Kidney epithelial cell (primary cell): ENCODE results near the gene EFNA1. TPM values are rescaled to one million over a fixed set of nuclear protein-coding genes. Genes with fewer than 3 reads are reported as not detected.

Experiments
- DNase-seq: peaks from one replicate; pipeline ENCODE4 v3.0.0-alpha.2; 2010; ENCODE audit warnings: low read depth
- H3K27me3 ChIP-seq: 2 replicates; pipeline ENCODE4 v1.6.0; 2011; ENCODE audit warnings: low read length; ENCODE audit not compliant: control insufficient read depth, insufficient read depth
- H3K36me3 ChIP-seq: 2 replicates; pipeline ENCODE4 v1.5.1; 2011; ENCODE audit warnings: low read length; ENCODE audit not compliant: control insufficient read depth, insufficient read depth
- H3K4me3 ChIP-seq: 2 replicates; pipeline ENCODE4 v1.5.1; 2011; ENCODE audit warnings: low read depth, mild to moderate bottlenecking, control low read depth, low read length
- total RNA-seq: library from RNA; depleted of rRNA; stranded (reverse); fragments of >200 nt; gene quantifications from 2 replicates; pipeline ENCODE4 v1.2.3, GENCODE V29; 2015
- TF ChIP-seq, protein P1 (sequence below): IDR thresholded peaks from 2 replicates; pipeline ENCODE4 v1.5.1; 2011; ENCODE audit warnings: mild to moderate bottlenecking, moderate library complexity, low read length, control low read depth, inconsistent platforms; ENCODE audit not compliant: insufficient read depth, poor library complexity, severe bottlenecking

The EFNA1 gene
- total RNA-seq, 1 donor from 2014 or later: 126 TPM

DNA sequence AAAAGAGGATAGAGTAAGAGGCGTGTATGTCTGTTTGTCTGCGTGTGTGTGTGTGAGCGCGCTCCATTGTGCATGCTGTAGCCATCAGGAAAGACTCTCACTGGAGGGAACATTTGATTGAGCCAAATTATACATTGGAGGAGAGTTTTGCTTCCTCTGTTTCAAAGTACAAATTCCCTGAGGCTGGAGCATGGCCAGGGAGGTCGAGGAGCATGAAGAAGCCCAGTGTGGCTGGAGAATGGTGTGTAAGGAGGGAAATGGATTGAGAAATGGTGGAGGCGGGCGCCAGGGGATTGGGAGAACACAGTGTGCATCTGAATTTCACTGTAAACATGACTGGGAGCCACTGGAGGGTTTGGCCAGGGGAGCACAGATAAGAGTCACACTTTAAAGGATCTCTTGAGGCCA is 22.1 kb upstream of the EFNA1 start:
- no peaks in the 10 kb centered on the region for H3K36me3 ChIP-seq
- TF ChIP-seq, protein P1, sequence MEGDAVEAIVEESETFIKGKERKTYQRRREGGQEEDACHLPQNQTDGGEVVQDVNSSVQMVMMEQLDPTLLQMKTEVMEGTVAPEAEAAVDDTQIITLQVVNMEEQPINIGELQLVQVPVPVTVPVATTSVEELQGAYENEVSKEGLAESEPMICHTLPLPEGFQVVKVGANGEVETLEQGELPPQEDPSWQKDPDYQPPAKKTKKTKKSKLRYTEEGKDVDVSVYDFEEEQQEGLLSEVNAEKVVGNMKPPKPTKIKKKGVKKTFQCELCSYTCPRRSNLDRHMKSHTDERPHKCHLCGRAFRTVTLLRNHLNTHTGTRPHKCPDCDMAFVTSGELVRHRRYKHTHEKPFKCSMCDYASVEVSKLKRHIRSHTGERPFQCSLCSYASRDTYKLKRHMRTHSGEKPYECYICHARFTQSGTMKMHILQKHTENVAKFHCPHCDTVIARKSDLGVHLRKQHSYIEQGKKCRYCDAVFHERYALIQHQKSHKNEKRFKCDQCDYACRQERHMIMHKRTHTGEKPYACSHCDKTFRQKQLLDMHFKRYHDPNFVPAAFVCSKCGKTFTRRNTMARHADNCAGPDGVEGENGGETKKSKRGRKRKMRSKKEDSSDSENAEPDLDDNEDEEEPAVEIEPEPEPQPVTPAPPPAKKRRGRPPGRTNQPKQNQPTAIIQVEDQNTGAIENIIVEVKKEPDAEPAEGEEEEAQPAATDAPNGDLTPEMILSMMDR: no peak
- H3K27me3 ChIP-seq: peaks cover 3% of the 10 kb centered on the region
- DNase-seq: no peak
- H3K4me3 ChIP-seq: no peak overlapping the region

DNA sequence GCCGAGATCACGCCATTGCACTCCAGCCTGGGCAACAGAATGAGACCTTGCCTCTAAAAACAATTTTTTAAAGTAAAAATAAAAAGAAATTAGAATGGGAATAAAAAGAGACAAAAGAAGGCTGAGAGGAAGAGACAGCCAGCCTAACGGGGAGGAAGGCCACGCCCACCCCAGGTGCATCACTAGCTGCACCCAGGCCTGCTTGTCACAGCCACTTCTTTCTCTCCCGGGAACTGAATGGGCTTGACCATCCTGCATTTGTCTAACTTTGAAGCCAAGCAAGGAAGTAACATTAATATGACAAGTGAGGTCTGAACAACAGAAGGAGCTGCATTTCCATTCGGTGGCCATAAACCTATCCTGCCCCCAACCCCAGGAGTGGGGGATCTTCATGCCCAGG is 20.8 kb upstream of the EFNA1 start:
- Histone ChIP-seq H3K27me3 (peaks cover 3% of the 10 kb centered on the region), H3K36me3 (no peaks in the 10 kb centered on the region), H3K4me3 (no peak overlapping the region)
- TF ChIP-seq, protein P1: no peak
- DNase-seq: no peak

GRCh38 chr1:155107309-155108264 is 20.1 kb upstream of the EFNA1 start:
- H3K36me3 ChIP-seq: no peaks in the 10 kb centered on the region
- peaks cover 3% of the 10 kb centered on the region for H3K27me3 ChIP-seq
- no peak overlapping the region for H3K4me3 ChIP-seq
- TF ChIP-seq, protein P1: no peak
- no peak for DNase-seq

DNA sequence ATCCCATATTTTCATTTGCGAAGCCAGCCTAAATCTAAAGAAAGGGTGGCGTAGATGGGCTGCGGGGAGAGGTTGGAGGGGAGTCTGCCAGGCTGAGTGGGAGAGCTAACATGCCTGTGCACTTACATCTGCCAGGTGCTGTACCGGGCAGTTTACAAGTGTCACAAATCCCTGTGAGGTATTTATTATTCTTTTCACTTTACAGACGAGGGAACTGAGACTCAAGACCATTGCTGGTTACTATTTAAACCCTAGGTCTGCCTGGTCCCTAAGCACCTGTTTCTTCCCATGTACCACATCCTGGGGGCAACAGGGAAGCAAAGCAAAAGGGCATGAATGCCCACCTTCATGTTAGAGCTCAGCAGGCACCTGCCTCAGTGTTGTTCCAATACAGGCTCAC is 19.4 kb upstream of the EFNA1 start:
- H3K27me3 ChIP-seq: peaks cover 3% of the 10 kb centered on the region
- H3K4me3 ChIP-seq: no peak overlapping the region
- TF ChIP-seq, protein P1: no peak

DNA sequence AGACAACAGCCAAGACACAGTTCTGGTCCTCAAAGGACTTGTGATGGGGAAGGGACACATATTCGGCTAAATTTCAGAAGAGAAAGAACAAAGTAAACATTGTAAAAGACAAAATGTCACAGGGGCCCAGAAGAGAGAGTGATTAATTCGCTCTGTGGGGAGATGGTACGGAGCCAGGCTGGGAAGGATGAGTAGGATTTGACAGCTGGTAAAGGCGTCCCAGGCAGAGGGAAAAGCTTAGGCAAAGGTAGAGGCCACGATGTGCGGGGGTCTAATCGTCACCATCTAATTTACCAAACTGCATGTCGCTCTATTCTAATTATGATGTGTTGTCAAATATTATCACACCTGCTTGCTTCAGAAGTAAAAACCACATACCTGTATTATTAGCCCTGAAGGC is 17.3 kb upstream of the EFNA1 start:
- TF ChIP-seq, protein P1: no peak
- H3K36me3 ChIP-seq: no peaks in the 10 kb centered on the region
- H3K4me3 ChIP-seq: no peak overlapping the region
- H3K27me3 ChIP-seq: peaks cover 3% of the 10 kb centered on the region
- DNase-seq: no peak

More for the DNA sequence above, 19.4 kb upstream of the EFNA1 start:
- no peak for DNase-seq
- no peaks in the 10 kb centered on the region for H3K36me3 ChIP-seq
